Ovary (tissue), 9 donors: ENCODE measurements around the gene RASGRP4. TPM values are rescaled to one million over a fixed set of nuclear protein-coding genes. Genes with fewer than 3 reads are reported as not detected.
A peak's percentile ranks its signal among the peaks of the same experiment; 100 is the strongest.

ENCODE experiments used
- DNase-seq, 5 donors: peaks; one replicate each; pipeline ENCODE4 v3.0.0-alpha.2; 2019 to 2020
- H3K27ac ChIP-seq, 2 donors: fragments of 200-600 bp; one replicate each; pipeline versions ENCODE4 v1.5.1 to v1.8.0; 2019 to 2022
- H3K27me3 ChIP-seq: fragments of 200-600 bp; one replicate; pipeline ENCODE4 v1.8.0; 2022
- H3K36me3 ChIP-seq: fragments of 200-600 bp; sonication (generic); one replicate; pipeline ENCODE4 v1.5.1; 2019
- H3K4me1 ChIP-seq: one replicate; pipeline ENCODE4 v1.8.1; 2013; ENCODE audit warnings: mild to moderate bottlenecking, moderate library complexity; ENCODE audit not compliant: insufficient read depth
- H3K4me3 ChIP-seq: fragments of 200-600 bp; sonication (generic); one replicate; pipeline ENCODE4 v1.5.1; 2017
- H3K9me3 ChIP-seq, 2 donors: fragments of 200-600 bp in 1 of 2; sonication (generic) in 1 of 2; one replicate each; pipeline versions ENCODE4 v1.5.1 to v1.8.1; 2013 to 2019; ENCODE audit warnings: mild to moderate bottlenecking in 1 of 2, moderate library complexity in 1 of 2
- EP300 ChIP-seq: sonication (generic); formaldehyde crosslinking; IDR thresholded peaks from one replicate; pipeline ENCODE4 v1.6.1; 2017; ENCODE audit warnings: antibody characterized with exemption
- POLR2A ChIP-seq: fragments of 450-650 bp; IDR thresholded peaks from one replicate; pipeline ENCODE4 v1.6.1; 2017; ENCODE audit warnings: antibody characterized with exemption, mild to moderate bottlenecking, moderate library complexity
- WGBS, 3 donors: extraction: QIAGEN DNeasy Blood & Tissue Kit in 1 of 3; methylation state at CpG; one replicate each; pipeline versions ENCODE4 v1.1.5 to v1.1.7; 2013 to 2017; 5-methylcytosine and 5-hydroxymethylcytosine counted together
- intact Hi-C, 4 donors: fragments of 100-400 bp; cut with DNase I; formaldehyde crosslinking; loops; one replicate each; pipeline versions ENCODE4 v1.11.0 to v1.15.1; 2022 to 2023
- polyA plus RNA-seq, 2 donors: library from polyadenylated mRNA; stranded (reverse); fragments of 200-250 nt in 1 of 2; fragments of 350-450 nt in 1 of 2; fragmentation: Illumina TruSeq in 1 of 2; extraction: RNeasy Lipid Tissue Mini Kit (QIAGEN cat#74804) in 1 of 2; gene quantifications; one replicate each; pipeline ENCODE4 v1.2.3, GENCODE V29; 2013 to 2014
- total RNA-seq, 7 donors: library from RNA; depleted of rRNA in 2 of 7; stranded (reverse); fragments of >200 nt in 2 of 7; fragmentation: NEBNext Ultra II Directional in 3 of 7; extraction: Animal tissue kit (Norgen Biotek cat#: 25700) in 3 of 7; gene quantifications; one replicate each; pipeline versions ENCODE4 v1.1.0 to v1.2.4, GENCODE V29; 2016 to 2023
- TF ChIP-seq, protein P1 (sequence below), 3 donors: fragments of 450-650 bp in 2 of 3; fragments of 200-600 bp in 1 of 3; IDR thresholded peaks; one replicate each; pipeline versions ENCODE4 v1.5.1 to v1.8.0; 2016 to 2022; ENCODE audit warnings: antibody characterized with exemption in 3 of 3, mild to moderate bottlenecking in 1 of 3
- donor health status: DM: no; HTN: no; CAD: no; lungs with moderate emphysema.
- donor health status: DM: no; HTN: no; CAD: no.
- donor health status: Bipolar disorder and iron deficiency.
- donor health status: DM: yes; HTN: yes; CAD: no.
- donor health status: DM: no; HTN: no; CAD: no.
- donor health status: DM: yes; HTN: yes; CAD: no.

The RASGRP4 gene
- total and polyA plus RNA-seq, 9 donors, result 0.45 to 2.5 (median 0.84) TPM

DNA sequence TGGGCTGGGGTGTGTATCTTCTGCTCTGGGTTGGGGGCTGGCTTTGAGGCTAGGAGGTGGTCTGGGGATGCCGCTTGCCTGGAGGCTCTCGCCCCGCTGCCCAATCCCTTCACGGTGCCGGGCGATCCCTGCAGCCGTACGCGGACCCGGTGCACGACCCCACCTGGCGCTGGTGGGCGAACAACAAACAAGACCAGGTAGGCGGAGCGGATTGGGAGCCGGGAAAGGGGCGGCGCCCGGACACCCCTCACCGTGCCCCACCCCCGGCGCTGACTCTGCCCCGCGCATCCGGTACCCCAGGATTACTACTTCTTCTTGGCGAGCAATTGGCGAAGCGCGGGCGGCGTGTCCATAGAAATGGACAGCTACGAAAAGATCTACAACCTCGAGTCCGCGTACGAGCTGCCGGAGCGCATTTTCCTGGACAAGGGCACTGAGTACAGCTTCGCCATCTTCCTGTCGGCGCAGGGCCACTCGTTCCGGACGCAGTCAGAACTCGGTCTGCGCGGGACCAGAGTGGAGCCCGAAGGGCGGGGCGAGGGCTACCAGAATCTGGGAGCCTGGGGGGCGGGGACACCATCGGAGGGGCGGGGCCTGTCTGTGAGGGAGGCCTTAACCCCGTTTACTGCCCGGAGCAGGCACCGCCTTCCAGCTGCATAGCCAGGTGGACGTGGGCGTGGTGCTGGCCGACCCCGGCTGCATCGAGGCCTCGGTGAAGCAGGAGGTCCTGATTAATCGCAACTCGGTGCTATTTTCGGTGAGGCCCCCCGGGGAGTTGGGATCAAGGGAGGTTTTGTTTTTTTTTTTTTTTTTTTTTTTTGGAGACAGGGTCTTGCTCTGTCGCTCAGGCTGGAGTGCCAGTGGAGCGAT is 63.7 kb downstream of the RASGRP4 start:
- 1 to 2% (median 1%) methylated on average over 60 to 68 of the region's 68 CpGs for WGBS, 3 donors
- Histone ChIP-seq H3K4me3 (peak overlapping the region; percentile 14), H3K27me3 (no peaks in the 10 kb centered on the region), H3K4me1 (peaks cover 3% of the 10 kb centered on the region), H3K27ac (no peak overlapping the region), H3K36me3 (no peaks in the 10 kb centered on the region), H3K9me3 (no peaks in the 10 kb centered on the region)
- TF ChIP-seq, protein P1, sequence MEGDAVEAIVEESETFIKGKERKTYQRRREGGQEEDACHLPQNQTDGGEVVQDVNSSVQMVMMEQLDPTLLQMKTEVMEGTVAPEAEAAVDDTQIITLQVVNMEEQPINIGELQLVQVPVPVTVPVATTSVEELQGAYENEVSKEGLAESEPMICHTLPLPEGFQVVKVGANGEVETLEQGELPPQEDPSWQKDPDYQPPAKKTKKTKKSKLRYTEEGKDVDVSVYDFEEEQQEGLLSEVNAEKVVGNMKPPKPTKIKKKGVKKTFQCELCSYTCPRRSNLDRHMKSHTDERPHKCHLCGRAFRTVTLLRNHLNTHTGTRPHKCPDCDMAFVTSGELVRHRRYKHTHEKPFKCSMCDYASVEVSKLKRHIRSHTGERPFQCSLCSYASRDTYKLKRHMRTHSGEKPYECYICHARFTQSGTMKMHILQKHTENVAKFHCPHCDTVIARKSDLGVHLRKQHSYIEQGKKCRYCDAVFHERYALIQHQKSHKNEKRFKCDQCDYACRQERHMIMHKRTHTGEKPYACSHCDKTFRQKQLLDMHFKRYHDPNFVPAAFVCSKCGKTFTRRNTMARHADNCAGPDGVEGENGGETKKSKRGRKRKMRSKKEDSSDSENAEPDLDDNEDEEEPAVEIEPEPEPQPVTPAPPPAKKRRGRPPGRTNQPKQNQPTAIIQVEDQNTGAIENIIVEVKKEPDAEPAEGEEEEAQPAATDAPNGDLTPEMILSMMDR (IDR thresholded peaks at IDR 0.05), result no peak
- TF ChIP-seq POLR2A, result no peak
- TF ChIP-seq EP300, result no peak
- intact Hi-C loops, result no loop called here
- peak; percentile 42 to 73 (median 69) for DNase-seq

DNA sequence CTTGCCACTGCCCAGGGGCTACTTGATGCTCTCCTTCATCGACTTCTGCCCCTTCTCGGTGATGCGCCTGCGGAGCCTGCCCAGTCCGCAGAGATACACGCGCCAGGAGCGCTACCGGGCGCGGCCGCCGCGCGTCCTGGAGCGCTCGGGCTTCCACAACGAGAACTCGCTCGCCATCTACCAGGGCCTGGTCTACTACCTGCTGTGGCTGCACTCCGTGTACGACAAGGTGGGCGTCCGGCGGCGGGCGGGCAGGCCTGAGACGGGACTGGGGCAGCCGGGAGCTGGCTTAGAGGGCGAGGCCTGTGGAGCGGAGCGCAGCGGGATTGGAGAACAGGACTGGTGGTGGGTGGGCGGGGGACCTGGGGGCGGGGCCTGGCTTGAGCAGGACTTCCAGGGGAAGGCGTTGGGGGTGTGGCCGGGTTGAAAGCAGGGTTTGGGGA is 64.4 kb downstream of the RASGRP4 start:
- intact Hi-C loops, result no loop called here

DNA sequence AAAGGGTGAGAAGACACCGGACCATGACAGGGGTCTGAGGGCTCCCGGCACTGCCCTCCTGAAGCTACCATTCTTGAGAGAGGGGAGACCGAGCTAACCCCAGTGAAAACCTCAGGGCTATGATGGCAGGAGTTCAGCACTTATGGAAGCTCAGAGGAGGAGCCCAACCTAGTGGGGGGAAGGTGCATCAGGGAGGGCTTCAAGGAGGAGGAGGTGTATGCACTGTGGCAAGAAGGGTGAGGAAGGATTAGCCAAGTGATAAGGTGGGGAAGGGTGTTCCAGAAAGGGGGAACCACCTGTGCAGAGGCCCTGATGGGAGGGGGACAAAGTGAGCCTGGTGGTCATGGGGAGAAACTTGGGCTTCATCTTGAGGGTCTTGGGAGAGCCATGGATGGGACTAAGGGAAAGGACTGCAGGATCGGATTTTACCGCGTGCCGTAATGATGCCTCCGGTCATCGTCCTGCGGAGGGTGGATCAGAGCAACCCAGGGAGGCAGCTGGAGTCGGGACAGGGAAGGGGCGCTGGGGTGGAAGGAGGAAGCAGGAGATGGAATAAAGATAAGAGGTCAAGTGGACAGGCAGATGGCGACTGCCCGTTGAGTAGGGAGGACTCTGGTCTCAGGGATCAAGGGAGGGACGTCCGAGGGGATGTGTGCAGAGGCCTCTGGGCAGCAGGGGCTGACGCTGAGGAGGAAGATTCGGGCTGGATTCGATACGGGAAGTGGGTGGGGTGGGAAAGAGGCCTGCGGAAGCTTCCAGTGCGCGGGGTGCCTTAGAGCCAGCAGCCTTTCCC is 65.0 kb downstream of the RASGRP4 start:
- Histone ChIP-seq H3K36me3 (no peaks in the 10 kb centered on the region), H3K27me3 (no peaks in the 10 kb centered on the region), H3K27ac (no peak overlapping the region), H3K4me1 (peaks cover 3% of the 10 kb centered on the region), H3K9me3 (no peaks in the 10 kb centered on the region), H3K4me3 (peak overlapping the region; percentile 14)
- TF ChIP-seq, protein P1 (IDR thresholded peaks at IDR 0.05), result no peak
- DNase-seq, result no peak
- 13 to 20% (median 15%) methylated on average over 23 of the region's 23 CpGs for WGBS, 3 donors
- intact Hi-C loops, result no loop called here

More for the DNA sequence above, 64.4 kb downstream of the RASGRP4 start:
- Histone ChIP-seq H3K4me1 (peaks cover 3% of the 10 kb centered on the region), H3K27me3 (no peaks in the 10 kb centered on the region), H3K9me3 (no peaks in the 10 kb centered on the region), H3K36me3 (no peaks in the 10 kb centered on the region), H3K27ac (no peak overlapping the region), H3K4me3 (peak overlapping the region; percentile 14)
- peak; percentile 36 to 65 (median 52) for DNase-seq
- no peak for TF ChIP-seq EP300
- TF ChIP-seq POLR2A, result no peak
- TF ChIP-seq, protein P1 (IDR thresholded peaks at IDR 0.05), result no peak
- 0 to 2% (median 0%) methylated on average over 29 to 37 of the region's 37 CpGs for WGBS, 3 donors

DNA sequence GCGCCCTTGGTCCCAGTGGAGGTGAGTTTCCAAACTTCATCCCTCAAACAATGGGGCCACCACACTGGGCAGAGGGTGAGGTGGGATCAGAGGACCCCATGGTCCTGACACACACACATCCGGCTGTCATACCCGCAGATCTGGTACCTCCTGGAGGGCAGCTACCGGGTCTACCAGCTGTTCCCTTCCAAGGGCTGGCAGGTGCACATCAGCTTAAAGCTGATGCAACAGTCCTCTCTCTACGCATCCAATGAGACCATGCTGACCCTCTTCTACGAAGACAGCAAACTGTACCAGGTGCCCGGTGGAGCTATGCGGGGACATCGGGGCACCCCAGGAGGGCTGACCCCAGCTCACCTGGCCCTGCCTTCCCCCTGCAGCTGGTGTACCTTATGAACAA is 65.7 kb downstream of the RASGRP4 start:
- Histone ChIP-seq H3K4me3 (no peak overlapping the region), H3K4me1 (peaks cover 3% of the 10 kb centered on the region), H3K9me3 (no peaks in the 10 kb centered on the region), H3K27me3 (no peaks in the 10 kb centered on the region), H3K36me3 (no peaks in the 10 kb centered on the region), H3K27ac (no peak overlapping the region)
- intact Hi-C loops, result no loop called here
- TF ChIP-seq POLR2A (no peak), EP300 (no peak)
- TF ChIP-seq, protein P1 (IDR thresholded peaks at IDR 0.05), result no peak
- WGBS, 3 donors, result 75 to 77% (median 76%) methylated on average over 9 of the region's 9 CpGs
- DNase-seq, result no peak
